ENCODE results near the gene SSH2. TPM values are rescaled to one million over a fixed set of nuclear protein-coding genes. Genes with fewer than 3 reads are reported as not detected.
A peak's percentile ranks its signal among the peaks of the same experiment; 100 is the strongest.

Gene SSH2
- total and polyA plus RNA-seq, 2 of the 13 experiments (the other 11 are each of a cell fraction or from before 2014, with no cell fraction given), result 6.0 to 6.4 TPM

- no peak for TF ChIP-seq DPF2 (CRISPR knock-in tag; IDR thresholded peaks at IDR 0.05; ENCODE audit: borderline replicate concordance, low read depth)
- no peak for TF ChIP-seq TIGD3 (CRISPR knock-in tag; IDR thresholded peaks at IDR 0.05; ENCODE audit: borderline replicate concordance)
- peak; percentile 81 for TF ChIP-seq RAD21 (CRISPR knock-in tag; IDR thresholded peaks at IDR 0.05)
- peak; percentile 50; the same call in 1 of the 2 replicates for TF ChIP-seq MED1 (CRISPR knock-in tag; IDR thresholded peaks at IDR 0.05)
- no peak for TF ChIP-seq MATR3 (CRISPR knock-in tag; IDR thresholded peaks at IDR 0.05)
- no peak for TF ChIP-seq LBX2 (CRISPR knock-in tag; IDR thresholded peaks at IDR 0.05; ENCODE audit: borderline replicate concordance)
- TF ChIP-seq, protein P1, sequence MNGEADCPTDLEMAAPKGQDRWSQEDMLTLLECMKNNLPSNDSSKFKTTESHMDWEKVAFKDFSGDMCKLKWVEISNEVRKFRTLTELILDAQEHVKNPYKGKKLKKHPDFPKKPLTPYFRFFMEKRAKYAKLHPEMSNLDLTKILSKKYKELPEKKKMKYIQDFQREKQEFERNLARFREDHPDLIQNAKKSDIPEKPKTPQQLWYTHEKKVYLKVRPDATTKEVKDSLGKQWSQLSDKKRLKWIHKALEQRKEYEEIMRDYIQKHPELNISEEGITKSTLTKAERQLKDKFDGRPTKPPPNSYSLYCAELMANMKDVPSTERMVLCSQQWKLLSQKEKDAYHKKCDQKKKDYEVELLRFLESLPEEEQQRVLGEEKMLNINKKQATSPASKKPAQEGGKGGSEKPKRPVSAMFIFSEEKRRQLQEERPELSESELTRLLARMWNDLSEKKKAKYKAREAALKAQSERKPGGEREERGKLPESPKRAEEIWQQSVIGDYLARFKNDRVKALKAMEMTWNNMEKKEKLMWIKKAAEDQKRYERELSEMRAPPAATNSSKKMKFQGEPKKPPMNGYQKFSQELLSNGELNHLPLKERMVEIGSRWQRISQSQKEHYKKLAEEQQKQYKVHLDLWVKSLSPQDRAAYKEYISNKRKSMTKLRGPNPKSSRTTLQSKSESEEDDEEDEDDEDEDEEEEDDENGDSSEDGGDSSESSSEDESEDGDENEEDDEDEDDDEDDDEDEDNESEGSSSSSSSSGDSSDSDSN (CRISPR knock-in tag; IDR thresholded peaks at IDR 0.05), result no peak
- TF ChIP-seq, protein P2, sequence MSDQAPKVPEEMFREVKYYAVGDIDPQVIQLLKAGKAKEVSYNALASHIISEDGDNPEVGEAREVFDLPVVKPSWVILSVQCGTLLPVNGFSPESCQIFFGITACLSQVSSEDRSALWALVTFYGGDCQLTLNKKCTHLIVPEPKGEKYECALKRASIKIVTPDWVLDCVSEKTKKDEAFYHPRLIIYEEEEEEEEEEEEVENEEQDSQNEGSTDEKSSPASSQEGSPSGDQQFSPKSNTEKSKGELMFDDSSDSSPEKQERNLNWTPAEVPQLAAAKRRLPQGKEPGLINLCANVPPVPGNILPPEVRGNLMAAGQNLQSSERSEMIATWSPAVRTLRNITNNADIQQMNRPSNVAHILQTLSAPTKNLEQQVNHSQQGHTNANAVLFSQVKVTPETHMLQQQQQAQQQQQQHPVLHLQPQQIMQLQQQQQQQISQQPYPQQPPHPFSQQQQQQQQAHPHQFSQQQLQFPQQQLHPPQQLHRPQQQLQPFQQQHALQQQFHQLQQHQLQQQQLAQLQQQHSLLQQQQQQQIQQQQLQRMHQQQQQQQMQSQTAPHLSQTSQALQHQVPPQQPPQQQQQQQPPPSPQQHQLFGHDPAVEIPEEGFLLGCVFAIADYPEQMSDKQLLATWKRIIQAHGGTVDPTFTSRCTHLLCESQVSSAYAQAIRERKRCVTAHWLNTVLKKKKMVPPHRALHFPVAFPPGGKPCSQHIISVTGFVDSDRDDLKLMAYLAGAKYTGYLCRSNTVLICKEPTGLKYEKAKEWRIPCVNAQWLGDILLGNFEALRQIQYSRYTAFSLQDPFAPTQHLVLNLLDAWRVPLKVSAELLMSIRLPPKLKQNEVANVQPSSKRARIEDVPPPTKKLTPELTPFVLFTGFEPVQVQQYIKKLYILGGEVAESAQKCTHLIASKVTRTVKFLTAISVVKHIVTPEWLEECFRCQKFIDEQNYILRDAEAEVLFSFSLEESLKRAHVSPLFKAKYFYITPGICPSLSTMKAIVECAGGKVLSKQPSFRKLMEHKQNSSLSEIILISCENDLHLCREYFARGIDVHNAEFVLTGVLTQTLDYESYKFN (CRISPR knock-in tag; conservative IDR thresholded peaks at IDR 0.05), result peak; percentile 44; the same call in 1 of the 2 replicates
- no peak for TF ChIP-seq ESRRA (CRISPR knock-in tag; IDR thresholded peaks at IDR 0.05; ENCODE audit: low read depth)
- 0 out of 2 replicates have a peak, but pooled peaks have one; percentile 50 for TF ChIP-seq DNMT3B (CRISPR knock-in tag; conservative IDR thresholded peaks at IDR 0.05)
- TF ChIP-seq ZFP36L2 (CRISPR knock-in tag; IDR thresholded peaks at IDR 0.05), result no peak
- TF ChIP-seq MTERF4 (CRISPR knock-in tag; IDR thresholded peaks at IDR 0.05), result no peak
- no peak for TF ChIP-seq U2AF2 (IDR thresholded peaks at IDR 0.05; ENCODE audit: low read depth, low read length)
- no peak for TF ChIP-seq ZNF557 (CRISPR knock-in tag; IDR thresholded peaks at IDR 0.05)
- TF ChIP-seq MXI1 (IDR thresholded peaks at IDR 0.05; ENCODE audit: borderline replicate concordance, low read depth, low read length), result no peak
- 0 out of 2 replicates have a peak, but pooled peaks have one; percentile 34 for TF ChIP-seq RCOR2 (CRISPR knock-in tag; IDR thresholded peaks at IDR 0.05)
- TF ChIP-seq ZNF850 (CRISPR knock-in tag; conservative IDR thresholded peaks at IDR 0.05), result no peak
- no peak for TF ChIP-seq ZNF333 (CRISPR knock-in tag; IDR thresholded peaks at IDR 0.05; ENCODE audit: borderline replicate concordance)
- peak; percentile 79 for TF ChIP-seq FOXP4 (CRISPR knock-in tag; IDR thresholded peaks at IDR 0.05)
Measured at GRCh38 chr17:29931231-29931932, 1.4 kb upstream of the SSH2 start (continued).

Measured in HepG2 (cell line).